K562 (cell line): ENCODE measurements around the gene MCL1. TPM values are rescaled to one million over a fixed set of nuclear protein-coding genes. Genes with fewer than 3 reads are reported as not detected.

Source experiments
- CBX3 ChIP-seq, 2 experiments: IDR thresholded peaks; 1 replicate in 1 of 2; 2 replicates in 1 of 2; pipeline ENCODE4 v1.6.1; 2012; ENCODE audit warnings: inconsistent platforms in 2 of 2, low read length in 2 of 2, borderline replicate concordance in 1 of 2, control low read depth in 1 of 2
- JUN ChIP-seq, 2 experiments: sonication (generic) in 1 of 2; formaldehyde crosslinking in 1 of 2; IDR thresholded peaks; 2 replicates each; pipeline versions ENCODE4 v1.6.1 to v1.8.0; 2012 to 2022; ENCODE audit warnings: borderline replicate concordance in 2 of 2, mild to moderate bottlenecking in 2 of 2, improper control_type of control experiment in 1 of 2, low read depth in 1 of 2, low read length in 1 of 2, missing genetic modification reagents in 1 of 2
- MCM2 ChIP-seq: fragments of 450-650 bp; IDR thresholded peaks from 2 replicates; pipeline ENCODE4 v1.6.1; 2017; ENCODE audit warnings: low read depth, mild to moderate bottlenecking
- RNF219 ChIP-seq: fragments of 250-450 bp; sonication (Bioruptor Pico); IDR thresholded peaks from 2 replicates; pipeline ENCODE4 v1.5.0; 2022; ENCODE audit warnings: mild to moderate bottlenecking
- SETDB1 ChIP-seq: IDR thresholded peaks from one replicate; pipeline ENCODE4 v1.6.1; 2012; ENCODE audit warnings: low read length, control low read depth, inconsistent platforms
- ZBTB49 ChIP-seq: sonication (generic); formaldehyde crosslinking; IDR thresholded peaks from 2 replicates; pipeline ENCODE4 v1.8.0; 2022; ENCODE audit warnings: missing genetic modification reagents, mild to moderate bottlenecking, borderline replicate concordance
- ZNF407 ChIP-seq: fragments of 450-650 bp; IDR thresholded peaks from 2 replicates; pipeline ENCODE4 v1.6.1; 2016; ENCODE audit warnings: low read depth
- ZNF668 ChIP-seq: fragments of 250-450 bp; sonication (Bioruptor Pico); IDR thresholded peaks from 2 replicates; pipeline ENCODE4 v1.8.0; 2022; ENCODE audit warnings: mild to moderate bottlenecking, inconsistent platforms
- polyA plus RNA-seq, 8 experiments: library from polyadenylated mRNA; depleted of rRNA in 4 of 8; stranded (reverse) in 5 of 8; unstranded in 3 of 8; fragments of >200 nt; fragmentation: Nextera tagmentation in 2 of 8; fragmentation: Illumina TruSeq in 1 of 8; extraction: Ambion mirVana in 2 of 8; extraction: Trizol in 1 of 8; gene quantifications; 2 replicates each; pipeline versions ENCODE4 v1.2.1 to v1.2.3, GENCODE V29; 2011 to 2014; ENCODE audit warnings: inconsistent platforms in 1 of 8, missing spikeins in 1 of 8
- total RNA-seq, 7 experiments: library from RNA; depleted of rRNA in 6 of 7; stranded (reverse); fragments of >200 nt in 6 of 7; fragmentation: Illumina TruSeq in 2 of 7; extraction: Trizol in 2 of 7; gene quantifications; 2 replicates each; pipeline versions ENCODE4 v1.2.1 to v1.2.3, GENCODE V29; 2011 to 2021; ENCODE audit warnings: low replicate concordance in 1 of 7
- TF ChIP-seq, protein P1 (sequence below): fragments of 250-450 bp; sonication (Bioruptor Pico); IDR thresholded peaks from 2 replicates; pipeline ENCODE4 v1.8.0; 2021; ENCODE audit warnings: moderate library complexity, mild to moderate bottlenecking, inconsistent platforms

The MCL1 gene
- total and polyA plus RNA-seq, 9 of the 15 experiments (the other 6 are each of a cell fraction or from before 2014, with no cell fraction given) = 27.1 to 224 (median 138) TPM

- no peak for TF ChIP-seq ZBTB49 (CRISPR knock-in tag)
- no peak for TF ChIP-seq RNF219 (CRISPR knock-in tag)
- TF ChIP-seq ZNF668 (CRISPR knock-in tag) = no peak
- no peak for TF ChIP-seq SETDB1
- TF ChIP-seq, protein P1, sequence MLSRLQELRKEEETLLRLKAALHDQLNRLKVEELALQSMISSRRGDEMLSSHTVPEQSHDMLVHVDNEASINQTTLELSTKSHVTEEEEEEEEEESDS (CRISPR knock-in tag) = no peak
- peak; percentile 63; the same call in 1 of the 2 replicates for TF ChIP-seq ZNF407
- TF ChIP-seq MCM2 = no peak
- peak in 1 of 2 experiments; percentile 43; a peak in 1 of 3 replicates for TF ChIP-seq CBX3 (IDR thresholded peaks at IDR 0.05; ENCODE audit: borderline replicate concordance in 1 of 2, low read length in 2 of 2)
- TF ChIP-seq JUN (IDR thresholded peaks at IDR 0.05; ENCODE audit: borderline replicate concordance, low read depth, low read length) = no peak
- no peak; the same call in 1 of the 2 replicates for TF ChIP-seq JUN (CRISPR knock-in tag; IDR thresholded peaks at IDR 0.05; ENCODE audit: borderline replicate concordance)
These were observed at the start of gene MCL1 (continued) for GRCh38 chr1:150579110-150579944.
